Gastrocnemius medialis (tissue), 4 donors: Measurements from ENCODE around the gene C7orf57. TPM values are rescaled to one million over a fixed set of nuclear protein-coding genes. Genes with fewer than 3 reads are reported as not detected.

ENCODE experiments used
- ATAC-seq, 2 donors: fragments of 150-250 bp; one replicate each; pipeline ENCODE4 v1.9.1; 2016
- DNase-seq, 2 donors: peaks; one replicate each; pipeline ENCODE4 v3.0.0-alpha.2; 2019
- H3K27ac ChIP-seq, 4 donors: fragments of 200-600 bp; sonication (generic); 1 replicate in 1 of 4; 2 replicates in 3 of 4; pipeline ENCODE4 v1.5.1; 2016 to 2018; ENCODE audit warnings: mild to moderate bottlenecking in 2 of 4, moderate library complexity in 1 of 4
- H3K27me3 ChIP-seq, 3 donors: fragments of 200-600 bp; sonication (generic) in 2 of 3; 1 replicate in 1 of 3; 2 replicates in 2 of 3; pipeline versions ENCODE4 v1.5.1 to v1.6.0; 2016 to 2019; ENCODE audit warnings: mild to moderate bottlenecking in 1 of 3, moderate library complexity in 1 of 3
- H3K36me3 ChIP-seq, 2 donors: fragments of 200-600 bp; sonication (generic) in 1 of 2; one replicate each; pipeline ENCODE4 v1.5.1; 2017 to 2018
- H3K4me1 ChIP-seq, 2 donors: fragments of 200-600 bp; sonication (generic) in 1 of 2; one replicate each; pipeline ENCODE4 v1.5.1; 2016 to 2017; ENCODE audit warnings: mild to moderate bottlenecking in 2 of 2
- H3K4me3 ChIP-seq, 4 donors: fragments of 200-600 bp; sonication (generic) in 3 of 4; 1 replicate in 1 of 4; 2 replicates in 3 of 4; pipeline ENCODE4 v1.5.1; 2016 to 2019; ENCODE audit warnings: mild to moderate bottlenecking in 2 of 4
- H3K9me3 ChIP-seq, 3 donors: fragments of 200-600 bp; sonication (generic) in 2 of 3; 1 replicate in 1 of 3; 2 replicates in 2 of 3; pipeline ENCODE4 v1.5.1; 2016 to 2019
- POLR2A ChIP-seq, 2 donors: fragments of 450-650 bp; IDR thresholded peaks; one replicate each; pipeline ENCODE4 v1.6.1; 2017; ENCODE audit warnings: antibody characterized with exemption in 2 of 2, mild to moderate bottlenecking in 2 of 2, moderate library complexity in 2 of 2
- in situ Hi-C, 4 donors: fragments of 200-750 bp; cut with MboI; loops; one replicate each; pipeline versions ENCODE4 v1.15.0 to v1.8.0; 2017; ENCODE audit warnings: low sequenced_read_pairs in 4 of 4
- intact Hi-C: fragments of 100-400 bp; cut with DNase I; formaldehyde crosslinking; loops from one replicate; pipeline ENCODE4 v1.15.1; 2023; ENCODE audit warnings: low total_unique reads
- total RNA-seq, 4 donors: library from RNA; depleted of rRNA; stranded (reverse); fragments of >200 nt; gene quantifications; one replicate each; pipeline versions ENCODE4 v1.1.0 to v1.2.3, GENCODE V29; 2016
- TF ChIP-seq, protein P1 (sequence below), 5 experiments: fragments of 450-650 bp in 3 of 5; fragments of 200-600 bp in 2 of 5; sonication (generic) in 2 of 5; IDR thresholded peaks in 4 of 5; conservative IDR thresholded peaks in 1 of 5; 1 replicate in 4 of 5; 2 replicates in 1 of 5; pipeline ENCODE4 v1.5.1; 2016 to 2019; ENCODE audit warnings: antibody characterized with exemption in 5 of 5, mild to moderate bottlenecking in 3 of 5, moderate library complexity in 3 of 5

Gene C7orf57
- total RNA-seq, 4 donors from 2014 or later: not detected

DNA sequence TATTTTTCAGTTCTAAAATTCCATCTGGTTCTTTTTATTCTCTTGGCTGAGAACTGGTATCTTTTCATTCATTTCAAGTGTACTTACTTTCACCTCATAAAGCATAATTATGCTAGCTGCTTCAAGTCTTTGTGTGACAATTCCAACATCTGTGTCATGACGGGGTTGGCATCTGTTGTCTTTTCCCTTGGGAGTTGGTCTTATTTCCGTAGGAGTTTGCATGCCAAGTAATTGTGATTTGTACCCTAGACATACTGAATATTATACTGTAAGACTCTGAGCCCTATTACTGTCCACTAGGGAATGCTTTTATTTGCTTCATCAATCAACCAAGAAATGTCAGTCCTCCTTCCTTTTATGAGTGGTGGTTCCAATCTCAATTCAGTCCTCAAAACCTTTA is 31.3 kb upstream of the C7orf57 start:
- ATAC-seq: no peak
- DNase-seq: no peak
- H3K36me3 ChIP-seq: no peaks in the 10 kb centered on the region
- no peaks in the 10 kb centered on the region for H3K4me1 ChIP-seq
- no peak overlapping the region for H3K27ac ChIP-seq
- H3K4me3 ChIP-seq: no peak overlapping the region
- in situ Hi-C loops (no loop called here), intact Hi-C loops (no loop called here)
- no peaks in the 10 kb centered on the region for H3K27me3 ChIP-seq
- TF ChIP-seq, protein P1, sequence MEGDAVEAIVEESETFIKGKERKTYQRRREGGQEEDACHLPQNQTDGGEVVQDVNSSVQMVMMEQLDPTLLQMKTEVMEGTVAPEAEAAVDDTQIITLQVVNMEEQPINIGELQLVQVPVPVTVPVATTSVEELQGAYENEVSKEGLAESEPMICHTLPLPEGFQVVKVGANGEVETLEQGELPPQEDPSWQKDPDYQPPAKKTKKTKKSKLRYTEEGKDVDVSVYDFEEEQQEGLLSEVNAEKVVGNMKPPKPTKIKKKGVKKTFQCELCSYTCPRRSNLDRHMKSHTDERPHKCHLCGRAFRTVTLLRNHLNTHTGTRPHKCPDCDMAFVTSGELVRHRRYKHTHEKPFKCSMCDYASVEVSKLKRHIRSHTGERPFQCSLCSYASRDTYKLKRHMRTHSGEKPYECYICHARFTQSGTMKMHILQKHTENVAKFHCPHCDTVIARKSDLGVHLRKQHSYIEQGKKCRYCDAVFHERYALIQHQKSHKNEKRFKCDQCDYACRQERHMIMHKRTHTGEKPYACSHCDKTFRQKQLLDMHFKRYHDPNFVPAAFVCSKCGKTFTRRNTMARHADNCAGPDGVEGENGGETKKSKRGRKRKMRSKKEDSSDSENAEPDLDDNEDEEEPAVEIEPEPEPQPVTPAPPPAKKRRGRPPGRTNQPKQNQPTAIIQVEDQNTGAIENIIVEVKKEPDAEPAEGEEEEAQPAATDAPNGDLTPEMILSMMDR (IDR thresholded peaks at IDR 0.05 in 4 of 5, conservative IDR thresholded peaks at IDR 0.05 in 1 of 5): no peak
- no peak for TF ChIP-seq POLR2A (IDR thresholded peaks at IDR 0.05)
- H3K9me3 ChIP-seq: no peaks in the 10 kb centered on the region

DNA sequence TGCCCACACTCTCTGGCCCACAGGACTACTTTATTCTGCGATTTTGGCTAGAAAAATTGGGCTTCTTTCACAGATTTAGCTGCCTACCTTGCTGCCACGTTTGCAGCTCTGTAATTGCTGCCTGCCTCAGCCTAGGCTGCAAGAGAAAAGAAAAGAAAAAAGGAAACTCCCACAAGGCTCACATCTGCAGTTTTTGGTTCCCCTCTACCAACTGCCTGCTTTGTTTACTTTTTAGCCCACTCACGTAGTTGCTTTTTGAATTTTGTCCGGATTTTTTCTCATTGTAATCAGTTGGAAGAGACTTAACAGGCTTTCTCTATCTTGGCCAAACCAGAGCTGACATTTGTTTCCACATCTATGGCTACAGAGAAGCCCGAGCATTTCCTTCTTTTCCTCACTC is 30.7 kb upstream of the C7orf57 start:
- H3K9me3 ChIP-seq: no peaks in the 10 kb centered on the region
- in situ Hi-C loops (no loop called here), intact Hi-C loops (no loop called here)
- no peak overlapping the region for H3K4me3 ChIP-seq
- no peaks in the 10 kb centered on the region for H3K36me3 ChIP-seq
- no peak for TF ChIP-seq POLR2A (IDR thresholded peaks at IDR 0.05)
- TF ChIP-seq, protein P1 (IDR thresholded peaks at IDR 0.05 in 4 of 5, conservative IDR thresholded peaks at IDR 0.05 in 1 of 5): no peak
- no peak for ATAC-seq
- DNase-seq: no peak
- no peaks in the 10 kb centered on the region for H3K4me1 ChIP-seq
- H3K27me3 ChIP-seq: no peaks in the 10 kb centered on the region
- H3K27ac ChIP-seq: no peak overlapping the region

DNA sequence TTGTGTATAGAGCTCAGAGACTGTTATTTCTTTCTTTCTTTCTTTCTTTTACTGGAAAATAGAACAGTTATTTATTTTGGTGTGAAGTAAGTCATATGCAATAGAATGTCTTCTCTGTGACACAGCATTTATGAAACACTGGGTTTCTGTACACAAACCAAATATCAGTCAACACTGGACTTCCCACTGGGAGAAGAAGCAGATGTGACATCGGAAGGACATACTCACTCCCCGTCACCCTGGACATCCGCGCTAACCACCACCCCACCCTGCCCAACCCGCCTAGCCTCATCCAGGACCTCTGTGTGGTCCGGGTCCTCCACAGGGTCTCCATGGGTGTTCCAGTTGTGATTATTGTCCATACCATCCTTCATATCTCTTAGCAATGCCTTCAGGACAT is 28.5 kb upstream of the C7orf57 start:
- Histone ChIP-seq H3K36me3 (no peaks in the 10 kb centered on the region), H3K27me3 (no peaks in the 10 kb centered on the region), H3K4me1 (no peaks in the 10 kb centered on the region), H3K4me3 (no peak overlapping the region), H3K9me3 (no peaks in the 10 kb centered on the region), H3K27ac (no peak overlapping the region)
- intact Hi-C loops: no loop called here
- no peak for ATAC-seq
- no peak for DNase-seq
- in situ Hi-C loops: no loop called here
- no peak for TF ChIP-seq POLR2A (IDR thresholded peaks at IDR 0.05)
- TF ChIP-seq, protein P1 (IDR thresholded peaks at IDR 0.05 in 4 of 5, conservative IDR thresholded peaks at IDR 0.05 in 1 of 5): no peak

DNA sequence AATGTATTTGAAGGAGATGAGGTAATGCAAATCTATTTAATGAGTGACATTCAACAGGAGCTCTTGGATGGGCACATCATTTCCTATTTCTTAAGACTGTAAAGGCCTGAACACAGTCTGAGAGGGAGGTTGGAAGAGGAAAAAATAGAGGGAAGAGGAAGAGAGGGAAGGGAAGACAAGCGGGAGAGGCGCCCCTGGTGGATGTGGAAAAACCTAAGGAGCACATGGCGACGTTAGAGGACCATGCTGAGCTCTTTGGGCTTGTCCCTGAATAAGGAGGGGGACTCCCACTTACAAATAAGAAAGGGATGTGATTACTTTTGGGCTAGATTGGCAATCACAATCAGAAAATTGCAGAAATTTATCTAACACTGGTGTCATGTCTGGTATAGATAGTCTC is 26.1 kb upstream of the C7orf57 start:
- Histone ChIP-seq H3K27ac (no peak overlapping the region), H3K27me3 (no peaks in the 10 kb centered on the region), H3K9me3 (no peaks in the 10 kb centered on the region), H3K4me1 (no peaks in the 10 kb centered on the region), H3K4me3 (no peak overlapping the region), H3K36me3 (no peaks in the 10 kb centered on the region)
- intact Hi-C loops (no loop called here), in situ Hi-C loops (no loop called here)
- no peak for DNase-seq
- ATAC-seq: no peak
- TF ChIP-seq POLR2A (IDR thresholded peaks at IDR 0.05): no peak
- TF ChIP-seq, protein P1 (IDR thresholded peaks at IDR 0.05 in 4 of 5, conservative IDR thresholded peaks at IDR 0.05 in 1 of 5): no peak

DNA sequence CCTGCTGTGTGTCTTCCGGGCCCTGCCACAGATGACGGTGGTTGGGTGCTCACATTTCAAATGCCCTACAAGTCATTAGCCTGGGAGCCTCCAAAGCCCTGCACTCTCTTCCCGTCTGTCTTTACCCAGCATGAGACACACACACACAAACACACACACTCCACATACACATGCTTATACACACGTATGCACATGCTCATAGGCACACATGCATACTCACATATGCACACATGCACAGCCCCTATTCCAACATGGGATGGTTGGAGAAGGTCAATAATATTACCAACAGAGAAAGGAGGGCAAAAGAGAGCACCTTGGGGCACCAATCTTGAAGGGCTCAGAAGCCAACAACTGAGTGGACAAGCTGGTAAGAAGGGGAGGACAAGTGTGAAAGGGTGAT is 25.4 kb upstream of the C7orf57 start:
- H3K9me3 ChIP-seq: no peaks in the 10 kb centered on the region
- no peak for TF ChIP-seq POLR2A (IDR thresholded peaks at IDR 0.05)
- TF ChIP-seq, protein P1 (IDR thresholded peaks at IDR 0.05 in 4 of 5, conservative IDR thresholded peaks at IDR 0.05 in 1 of 5): no peak
- H3K27me3 ChIP-seq: no peaks in the 10 kb centered on the region
- H3K36me3 ChIP-seq: no peaks in the 10 kb centered on the region
- intact Hi-C loops (no loop called here), in situ Hi-C loops (no loop called here)
- no peak overlapping the region for H3K4me3 ChIP-seq
- H3K27ac ChIP-seq: no peak overlapping the region
- no peak for ATAC-seq
- H3K4me1 ChIP-seq: no peaks in the 10 kb centered on the region
- DNase-seq: no peak
